CD8-positive, alpha-beta memory T cell (primary cell): ENCODE results near the gene SLC26A6. TPM values are rescaled to one million over a fixed set of nuclear protein-coding genes. Genes with fewer than 3 reads are reported as not detected.

Experiments used
- CTCF ChIA-PET: fragments of 350-600 bp; sonication (Branson Sonifier 250); formaldehyde crosslinking; loops from one replicate; lab custom pipeline; 2021; ENCODE audit warnings: antibody characterized with exemption; lab: Charles Lee
- POLR2A ChIA-PET: fragments of 350-600 bp; sonication (Branson Sonifier 250); formaldehyde crosslinking; loops from one replicate; lab custom pipeline; 2021; ENCODE audit warnings: antibody characterized with exemption; lab: Charles Lee
- DNase-seq, 5 donors: peaks; one replicate each; pipeline versions ENCODE4 v3.0.0 to v3.0.0-alpha.2; 2020 to 2022; ENCODE audit warnings: mixed read lengths in 1 of 5
- H3K27ac ChIP-seq: one replicate; pipeline ENCODE4 v1.7.0; 2013; ENCODE audit warnings: low read depth, mild to moderate bottlenecking, low read length, moderate library complexity
- H3K27me3 ChIP-seq: 2 replicates; pipeline ENCODE4 v1.7.0; 2013; ENCODE audit warnings: low read length, mild to moderate bottlenecking; ENCODE audit not compliant: insufficient read depth, poor library complexity, severe bottlenecking
- H3K36me3 ChIP-seq: 2 replicates; pipeline ENCODE4 v1.7.0; 2013; ENCODE audit warnings: mild to moderate bottlenecking, low read length, moderate library complexity; ENCODE audit not compliant: insufficient read depth
- H3K4me1 ChIP-seq: 2 replicates; pipeline ENCODE4 v1.7.0; 2013; ENCODE audit warnings: mild to moderate bottlenecking, low read length, moderate library complexity; ENCODE audit not compliant: insufficient read depth
- H3K4me3 ChIP-seq: 2 replicates; pipeline ENCODE4 v1.7.0; 2013; ENCODE audit warnings: mild to moderate bottlenecking, low read length
- H3K9me3 ChIP-seq: 2 replicates; pipeline ENCODE4 v1.7.0; 2013; ENCODE audit warnings: mild to moderate bottlenecking, low read length
- H3K27ac Mint-ChIP-seq, 8 donors: one replicate each; pipeline ENCODE4 v1.8.0; 2020 to 2021; ENCODE audit warnings: mixed read lengths in 8 of 8, mild to moderate bottlenecking in 6 of 8, inconsistent platforms in 3 of 8, moderate library complexity in 3 of 8
- H3K27me3 Mint-ChIP-seq, 2 donors: one replicate each; pipeline ENCODE4 v1.8.0; 2020 to 2021; ENCODE audit warnings: mixed read lengths in 2 of 2, mild to moderate bottlenecking in 1 of 2, moderate library complexity in 1 of 2
- H3K36me3 Mint-ChIP-seq, 3 donors: one replicate each; pipeline ENCODE4 v1.8.0; 2020 to 2021; ENCODE audit warnings: mixed read lengths in 3 of 3, inconsistent platforms in 1 of 3, mild to moderate bottlenecking in 1 of 3
- H3K4me1 Mint-ChIP-seq, 3 donors: one replicate each; pipeline ENCODE4 v1.8.0; 2020 to 2021; ENCODE audit warnings: mixed read lengths in 3 of 3, inconsistent platforms in 1 of 3, mild to moderate bottlenecking in 1 of 3
- H3K4me3 Mint-ChIP-seq, 7 donors: one replicate each; pipeline ENCODE4 v1.8.0; 2020 to 2021; ENCODE audit warnings: mixed read lengths in 7 of 7, mild to moderate bottlenecking in 6 of 7, moderate library complexity in 4 of 7, inconsistent platforms in 2 of 7
- H3K9me3 Mint-ChIP-seq, 5 donors: one replicate each; pipeline ENCODE4 v1.8.0; 2020 to 2022; ENCODE audit warnings: mixed read lengths in 5 of 5, mild to moderate bottlenecking in 3 of 5, moderate library complexity in 2 of 5, inconsistent platforms in 1 of 5
- polyA plus RNA-seq: library from polyadenylated mRNA; unstranded; fragments of 300-500 nt; fragmentation: Illumina TruSeq; gene quantifications from one replicate; pipeline ENCODE4 v1.2.3, GENCODE V29; 2021
- total RNA-seq, 2 experiments: library from RNA; stranded (reverse); gene quantifications; one replicate each; pipeline ENCODE4 v1.2.3, GENCODE V29; 2021

The SLC26A6 gene
- total and polyA plus RNA-seq, 3 experiments from 2014 or later, result 4.9 to 28.6 (median 26.4) TPM

GRCh38 chr3:48656841-48657281, 21.6 kb upstream of the SLC26A6 start:
- Mint-ChIP-seq H3K27ac (peak overlapping the region in 7 of 8 donors; percentile 45 to 82 (median 75)), H3K9me3 (peaks cover 0 to 1% (median 0%) of the 10 kb centered on the region in 5 donors), H3K27me3 (peaks cover 3 to 9% of the 10 kb centered on the region in 2 donors), H3K36me3 (peaks cover 0 to 7% (median 1%) of the 10 kb centered on the region in 3 donors), H3K4me1 (peaks cover 4 to 36% (median 7%) of the 10 kb centered on the region in 3 donors), H3K4me3 (peak overlapping the region; percentile 67 to 91 (median 75))
- ChIA-PET POLR2A (interaction anchor here (1.0 kb wide), 1 partner anchor 21 kb away, joined by 4 read pairs; the partner anchor contains the start of gene SLC26A6), CTCF (interaction anchor here (1.0 to 3.3 kb wide), 5 partner anchors 17 to 256 kb away, joined by 3 to 15 read pairs (median 4); partner anchors contain the start of gene SLC26A6)
- H3K27me3 ChIP-seq, result peaks cover 1% of the 10 kb centered on the region
- peak overlapping the region; percentile 53 for H3K4me3 ChIP-seq
- peaks cover 19% of the 10 kb centered on the region for H3K4me1 ChIP-seq
- no peaks in the 10 kb centered on the region for H3K36me3 ChIP-seq
- no peaks in the 10 kb centered on the region for H3K9me3 ChIP-seq
- DNase-seq, result peak in 4 of 5 donors; percentile 20 to 64 (median 32)
- H3K27ac ChIP-seq, result peak overlapping the region; percentile 57

- peak; percentile 77 to 89 (median 87) for DNase-seq
- H3K4me1 ChIP-seq, result peaks cover 13% of the 10 kb centered on the region
- ChIA-PET POLR2A (interaction anchor here (1.0 kb wide), 1 partner anchor 21 kb away, joined by 4 read pairs; the partner anchor contains the start of gene SLC26A6), CTCF (interaction anchor here (1.0 to 3.3 kb wide), 3 partner anchors 17 to 112 kb away, joined by 3 to 15 read pairs (median 4); partner anchors contain the start of gene SLC26A6)
- H3K36me3 ChIP-seq, result no peaks in the 10 kb centered on the region
- Mint-ChIP-seq H3K9me3 (peaks cover 0 to 1% (median 0%) of the 10 kb centered on the region in 5 donors), H3K4me3 (peak overlapping the region; percentile 80 to 91 (median 84)), H3K27ac (peak overlapping the region; percentile 78 to 95 (median 88)), H3K4me1 (peaks cover 4 to 30% (median 5%) of the 10 kb centered on the region in 3 donors), H3K27me3 (peaks cover 3 to 9% of the 10 kb centered on the region in 2 donors), H3K36me3 (peaks cover 0 to 7% (median 1%) of the 10 kb centered on the region in 3 donors)
- peak overlapping the region; percentile 57 for H3K27ac ChIP-seq
- H3K27me3 ChIP-seq, result no peaks in the 10 kb centered on the region
- no peaks in the 10 kb centered on the region for H3K9me3 ChIP-seq
- H3K4me3 ChIP-seq, result peak overlapping the region; percentile 53
Measured at GRCh38 chr3:48656061-48656840, 21.0 kb upstream of the SLC26A6 start.

- no peaks in the 10 kb centered on the region for H3K36me3 ChIP-seq
- Mint-ChIP-seq H3K27ac (peak overlapping the region; percentile 78 to 95 (median 88)), H3K27me3 (peaks cover 3 to 8% of the 10 kb centered on the region in 2 donors), H3K4me1 (peaks cover 4 to 30% (median 5%) of the 10 kb centered on the region in 3 donors), H3K36me3 (peaks cover 0 to 11% (median 1%) of the 10 kb centered on the region in 3 donors), H3K9me3 (peaks cover 0 to 1% (median 0%) of the 10 kb centered on the region in 5 donors), H3K4me3 (peak overlapping the region; percentile 80 to 91 (median 84))
- H3K9me3 ChIP-seq, result no peaks in the 10 kb centered on the region
- H3K4me3 ChIP-seq, result no peak overlapping the region
- no peaks in the 10 kb centered on the region for H3K27me3 ChIP-seq
- no peak overlapping the region for H3K27ac ChIP-seq
- peak; percentile 42 to 79 (median 49) for DNase-seq
- peaks cover 12% of the 10 kb centered on the region for H3K4me1 ChIP-seq
- POLR2A ChIA-PET, result interaction anchor here (0.6 kb wide), 1 partner anchor 33 kb away, joined by 3 read pairs; no protein-coding TSS in a partner anchor
- CTCF ChIA-PET, result no interaction called here
Measured at GRCh38 chr3:48655606-48656005, 20.3 kb upstream of the SLC26A6 start.

- H3K4me3 ChIP-seq, result no peak overlapping the region
- no peaks in the 10 kb centered on the region for H3K27me3 ChIP-seq
- Mint-ChIP-seq H3K9me3 (peaks cover 0 to 1% (median 0%) of the 10 kb centered on the region in 5 donors), H3K4me3 (peak overlapping the region; percentile 80 to 91 (median 84)), H3K36me3 (peaks cover 0 to 11% (median 1%) of the 10 kb centered on the region in 3 donors), H3K4me1 (peaks cover 4 to 30% (median 5%) of the 10 kb centered on the region in 3 donors), H3K27me3 (peaks cover 3% of the 10 kb centered on the region in 2 donors), H3K27ac (peak overlapping the region in 7 of 8 donors; percentile 56 to 92 (median 79))
- no peak overlapping the region for H3K27ac ChIP-seq
- no peaks in the 10 kb centered on the region for H3K36me3 ChIP-seq
- no peaks in the 10 kb centered on the region for H3K9me3 ChIP-seq
- H3K4me1 ChIP-seq, result peaks cover 12% of the 10 kb centered on the region
- no peak for DNase-seq
- CTCF ChIA-PET, result interaction anchor here (0.7 to 0.9 kb wide), 2 partner anchors 20 to 31 kb away, joined by 3 to 4 read pairs; partner anchors contain the start of gene SLC26A6
- POLR2A ChIA-PET, result interaction anchor here (0.6 kb wide), 1 partner anchor 32 kb away, joined by 3 read pairs; no protein-coding TSS in a partner anchor
Measured at GRCh38 chr3:48655063-48655462, 19.8 kb upstream of the SLC26A6 start.

GRCh38 chr3:48652923-48653715, 17.9 kb upstream of the SLC26A6 start:
- H3K36me3 Mint-ChIP-seq, result peaks cover 0 to 20% (median 0%) of the 10 kb centered on the region in 3 donors
- Histone ChIP-seq H3K27ac (no peak overlapping the region), H3K4me1 (peaks cover 12% of the 10 kb centered on the region), H3K4me3 (no peak overlapping the region), H3K9me3 (no peaks in the 10 kb centered on the region), H3K36me3 (no peaks in the 10 kb centered on the region), H3K27me3 (no peaks in the 10 kb centered on the region)
- CTCF ChIA-PET, result no interaction called here
- peak overlapping the region in 1 of 7 donors; percentile 72 for H3K4me3 Mint-ChIP-seq
- DNase-seq, result no peak
- H3K27ac Mint-ChIP-seq, result peak overlapping the region in 3 of 8 donors; percentile 28 to 70 (median 54)
- POLR2A ChIA-PET, result no interaction called here
- peaks cover 4 to 27% (median 5%) of the 10 kb centered on the region in 3 donors for H3K4me1 Mint-ChIP-seq
- no peaks in the 10 kb centered on the region for H3K9me3 Mint-ChIP-seq
- no peaks in the 10 kb centered on the region for H3K27me3 Mint-ChIP-seq

GRCh38 chr3:48651771-48652170, 16.5 kb upstream of the SLC26A6 start:
- peaks cover 10% of the 10 kb centered on the region for H3K4me1 ChIP-seq
- H3K36me3 ChIP-seq, result no peaks in the 10 kb centered on the region
- POLR2A ChIA-PET, result no interaction called here
- no peak overlapping the region for H3K4me3 ChIP-seq
- H3K27me3 ChIP-seq, result no peaks in the 10 kb centered on the region
- no peaks in the 10 kb centered on the region for H3K9me3 Mint-ChIP-seq
- H3K36me3 Mint-ChIP-seq, result peaks cover 0 to 21% (median 0%) of the 10 kb centered on the region in 3 donors
- CTCF ChIA-PET, result no interaction called here
- H3K27ac Mint-ChIP-seq, result no peak overlapping the region
- no peak overlapping the region for H3K27ac ChIP-seq
- H3K4me3 Mint-ChIP-seq, result peak overlapping the region in 1 of 7 donors; percentile 37
- no peaks in the 10 kb centered on the region for H3K9me3 ChIP-seq
- no peak for DNase-seq
- peaks cover 0 to 16% (median 4%) of the 10 kb centered on the region in 3 donors for H3K4me1 Mint-ChIP-seq
- no peaks in the 10 kb centered on the region for H3K27me3 Mint-ChIP-seq

- H3K36me3 Mint-ChIP-seq, result peaks cover 0 to 24% (median 0%) of the 10 kb centered on the region in 3 donors
Measured at GRCh38 chr3:48650723-48651122, 15.5 kb upstream of the SLC26A6 start.

More at GRCh38 chr3:48650723-48651122, 15.5 kb upstream of the SLC26A6 start:
- no peak overlapping the region for H3K4me3 Mint-ChIP-seq
- ChIA-PET POLR2A (no interaction called here), CTCF (no interaction called here)
- H3K27me3 ChIP-seq, result no peaks in the 10 kb centered on the region
- H3K36me3 ChIP-seq, result no peaks in the 10 kb centered on the region
- H3K9me3 ChIP-seq, result no peaks in the 10 kb centered on the region
- DNase-seq, result no peak
- no peak overlapping the region for H3K4me3 ChIP-seq
- H3K27ac ChIP-seq, result no peak overlapping the region
- no peaks in the 10 kb centered on the region for H3K9me3 Mint-ChIP-seq
- H3K27me3 Mint-ChIP-seq, result no peaks in the 10 kb centered on the region
- no peak overlapping the region for H3K27ac Mint-ChIP-seq
- H3K4me1 Mint-ChIP-seq, result peaks cover 0 to 9% (median 4%) of the 10 kb centered on the region in 3 donors
- peaks cover 6% of the 10 kb centered on the region for H3K4me1 ChIP-seq
